C4-2B (cell line): ENCODE measurements around the gene BBX.

Experiments used
- CTCF ChIP-seq: fragments of 450-650 bp; conservative IDR thresholded peaks from 2 replicates; pipeline ENCODE4 v1.5.1; 2017; ENCODE audit warnings: mild to moderate bottlenecking
- ZFX ChIP-seq: fragments of 450-650 bp; IDR thresholded peaks from 2 replicates; pipeline ENCODE4 v1.6.1; 2017

DNA sequence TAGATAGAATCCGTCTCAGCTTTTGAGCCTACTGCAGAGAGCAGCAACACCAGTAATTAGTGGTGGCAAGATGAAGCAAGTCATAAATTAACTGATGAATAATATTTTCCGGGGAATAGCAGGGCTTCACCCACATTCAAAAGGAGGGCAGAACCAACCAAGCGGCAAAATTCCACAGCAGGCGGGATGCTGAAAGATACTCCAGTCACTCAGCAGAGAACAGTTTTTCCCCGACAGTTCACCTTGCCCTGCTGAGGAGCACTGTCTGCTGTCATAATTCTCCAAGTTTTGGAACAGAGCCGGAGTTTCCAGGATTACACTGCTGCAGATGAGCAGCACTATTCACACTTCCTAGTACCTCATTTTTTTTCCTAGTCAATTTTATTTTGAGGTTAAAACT lies 293.3 kb downstream of the BBX start:
- TF ChIP-seq CTCF (no peak), ZFX (no peak)
